HG02588 (cell line): ENCODE data around the gene PIK3R5.
"Not testable (repeated sequence)": the region's sequence is repeated elsewhere in the genome, so short reads cannot be mapped to it uniquely, and the experiment has no call there.

ENCODE experiments used
- ATAC-seq: cut with Tn5 transposase; IDR thresholded peaks from one replicate; pipeline ENCODE4 v1.9.1; 2021; ENCODE audit warnings: mild to moderate bottlenecking, moderate library complexity; ENCODE audit not compliant: unreplicated experiment

The PIK3R5 gene

DNA sequence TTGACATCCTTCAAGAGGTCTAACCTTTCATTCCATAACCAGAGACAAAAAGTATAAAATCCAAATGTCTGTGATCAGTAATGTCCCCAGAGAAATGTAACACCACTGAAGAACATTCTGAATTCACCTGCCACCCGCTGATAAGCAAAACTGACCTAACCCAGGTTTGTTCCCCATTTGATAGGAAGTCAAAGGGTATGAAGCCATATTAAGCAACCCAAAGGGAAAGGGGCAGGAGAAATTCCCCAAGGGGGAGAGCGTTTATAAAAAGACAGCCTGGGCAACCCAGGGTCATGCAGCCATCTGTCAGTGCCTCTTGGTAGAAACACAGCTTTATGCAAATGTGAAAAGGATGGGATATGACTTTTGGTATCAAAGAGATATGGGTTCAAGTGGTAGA lies 67.4 kb downstream of the PIK3R5 start:
- ATAC-seq = no peak

- ATAC-seq = no peak
Observed at GRCh38 chr17:8896641-8897635, 68.6 kb downstream of the PIK3R5 start.

DNA sequence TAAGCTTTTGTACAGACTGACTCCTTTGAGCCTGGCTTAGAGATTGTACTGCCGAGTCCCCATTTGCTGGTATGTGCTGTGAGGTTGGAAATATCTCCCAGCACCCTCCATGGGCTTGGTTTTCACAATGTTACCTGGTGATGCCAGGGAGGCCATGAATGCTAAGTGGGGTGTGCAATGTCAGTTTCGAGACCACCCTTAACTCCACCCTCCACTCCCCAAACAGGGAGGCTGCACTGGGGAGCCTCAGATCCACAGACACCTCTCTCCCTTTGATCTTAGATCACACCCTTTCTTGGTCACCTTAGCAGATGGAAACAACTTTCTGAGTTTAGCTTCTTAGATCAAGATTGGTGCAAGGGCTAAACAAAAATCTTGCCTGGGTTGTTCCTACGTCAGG lies 69.4 kb downstream of the PIK3R5 start:
- no peak for ATAC-seq

DNA sequence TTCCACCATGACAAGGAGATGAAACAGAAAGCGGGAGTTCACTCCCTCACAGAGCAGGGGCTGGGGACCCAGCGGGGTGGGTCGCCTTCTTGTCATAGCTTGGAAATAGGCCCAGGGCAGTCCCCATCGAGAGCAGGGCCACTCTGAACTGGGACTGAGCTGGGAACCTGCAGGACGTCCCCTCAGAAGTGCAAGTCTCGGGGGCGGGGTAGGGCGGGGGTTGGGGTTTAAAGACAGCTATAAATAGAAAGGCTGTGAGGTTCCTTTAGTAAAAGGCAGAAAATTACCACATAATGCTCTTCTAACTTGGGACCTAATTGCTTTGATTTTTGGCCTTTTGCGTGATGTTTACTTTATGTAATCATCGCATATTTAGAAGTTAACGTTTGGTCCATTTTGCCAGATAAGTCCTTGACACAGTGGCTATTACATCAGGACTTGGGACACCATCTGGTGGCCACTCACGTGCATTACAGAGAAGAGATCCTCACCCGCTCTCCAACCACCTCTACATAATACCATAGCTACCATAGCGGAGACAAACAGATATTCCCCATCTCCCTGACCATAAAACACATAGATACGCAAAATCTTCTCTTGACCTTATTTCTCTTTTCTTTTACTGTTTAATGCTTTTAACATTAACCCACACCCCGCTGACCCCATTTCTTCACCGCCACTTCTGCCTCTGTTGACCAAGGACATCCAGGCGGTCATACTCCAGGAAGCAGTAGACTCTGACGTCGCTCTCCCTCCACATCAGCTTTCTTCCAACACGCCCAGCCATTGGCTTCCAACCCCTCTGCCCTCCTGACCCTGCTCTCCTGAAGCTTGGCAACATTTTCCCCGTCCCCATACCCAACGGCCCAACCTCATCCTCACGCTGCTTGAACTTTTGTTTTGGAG lies 70.6 kb downstream of the PIK3R5 start:
- ATAC-seq = no peak

- no peak for ATAC-seq
Observed at GRCh38 chr17:8894202-8894671, 71.3 kb downstream of the PIK3R5 start.

DNA sequence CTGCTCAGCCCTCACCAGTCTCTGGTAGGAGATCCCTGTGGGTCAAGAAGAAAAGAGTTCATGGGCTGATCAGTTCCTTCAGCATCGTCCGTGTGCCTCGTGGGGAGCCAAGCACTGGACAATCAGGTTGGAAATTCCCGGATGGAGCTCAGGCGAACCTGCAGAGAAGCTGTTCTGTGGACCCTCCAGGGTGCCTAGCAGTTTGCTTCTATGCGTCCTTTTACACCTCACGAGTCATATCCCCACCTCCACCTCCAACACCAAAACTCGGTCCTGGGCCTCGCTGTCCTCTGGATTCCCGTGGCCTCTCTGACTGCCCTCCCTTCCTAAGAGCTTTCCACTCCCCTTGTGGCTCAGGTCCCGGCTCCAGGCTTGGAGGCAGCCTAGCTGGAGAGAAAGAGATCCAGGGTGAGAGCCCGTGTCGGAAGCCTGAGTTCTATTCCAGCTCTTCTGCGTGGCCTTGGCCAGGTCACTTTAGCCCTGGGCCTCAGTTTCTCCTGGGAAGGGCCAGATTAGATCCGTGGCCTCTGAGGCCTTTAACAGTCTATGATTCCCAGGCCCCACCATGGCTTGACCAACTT lies 71.8 kb downstream of the PIK3R5 start:
- ATAC-seq = no peak

- ATAC-seq = no peak
Observed at GRCh38 chr17:8893059-8893458, 72.4 kb downstream of the PIK3R5 start.

DNA sequence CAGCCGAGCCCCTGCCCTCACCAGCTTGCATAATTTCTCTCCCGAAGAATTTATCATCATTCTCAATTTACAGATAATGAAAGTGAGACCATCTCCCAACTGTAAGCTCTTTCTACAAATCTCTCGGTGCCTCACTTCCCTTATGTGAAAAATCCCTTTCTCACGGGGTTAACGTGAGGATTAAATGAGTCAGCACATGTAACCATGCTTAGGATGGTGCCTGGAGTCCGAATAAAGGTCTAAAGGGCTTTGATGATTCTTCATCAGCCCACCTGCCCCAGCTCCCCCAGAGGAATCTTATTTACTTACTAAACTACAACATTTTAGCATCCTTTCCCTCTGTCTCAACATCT lies 73.2 kb downstream of the PIK3R5 start:
- ATAC-seq = no peak

- ATAC-seq = no peak
Observed at GRCh38 chr17:8890671-8891070, 74.8 kb downstream of the PIK3R5 start.

DNA sequence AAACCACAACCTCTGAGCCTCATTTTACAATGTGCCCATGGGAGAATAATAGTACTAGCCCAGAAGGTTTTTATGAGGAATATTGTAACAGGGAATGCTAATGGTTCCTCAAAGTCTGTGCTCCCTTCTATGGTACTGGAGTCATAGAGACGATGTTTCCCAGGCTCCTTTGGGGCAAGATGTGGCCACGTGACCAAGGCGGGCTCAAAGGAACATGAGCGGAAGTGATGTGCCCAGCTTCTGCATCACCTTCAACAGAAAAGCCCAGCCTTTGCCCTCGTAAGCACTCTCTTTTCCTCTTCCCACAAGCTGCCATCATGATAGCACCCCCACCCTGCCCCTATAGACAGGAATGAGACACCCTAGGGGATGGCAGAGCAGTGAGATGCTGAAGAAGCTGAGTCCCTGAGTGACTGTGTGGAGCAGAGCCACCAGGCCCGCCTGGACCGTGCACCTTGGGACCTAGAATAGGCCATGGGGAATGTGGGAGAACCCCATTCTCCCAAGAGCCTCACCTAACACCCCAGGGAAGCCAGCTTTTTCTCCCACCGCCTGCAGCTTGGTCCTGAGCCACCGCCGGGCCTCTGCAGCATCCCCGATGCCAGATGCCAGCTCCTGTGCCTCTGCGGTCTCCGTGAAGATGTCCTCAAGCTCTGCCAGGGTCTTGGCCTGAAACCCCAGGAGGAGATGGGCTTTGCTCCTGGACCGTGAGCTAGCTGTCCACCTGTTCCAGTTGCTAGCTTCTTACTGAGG lies 75.9 kb downstream of the PIK3R5 start:
- ATAC-seq = no peak

GRCh38 chr17:8888704-8889302 lies 76.7 kb downstream of the PIK3R5 start:
- ATAC-seq = no peak

- ATAC-seq = no peak
Observed at GRCh38 chr17:8887834-8888703, 77.4 kb downstream of the PIK3R5 start.

DNA sequence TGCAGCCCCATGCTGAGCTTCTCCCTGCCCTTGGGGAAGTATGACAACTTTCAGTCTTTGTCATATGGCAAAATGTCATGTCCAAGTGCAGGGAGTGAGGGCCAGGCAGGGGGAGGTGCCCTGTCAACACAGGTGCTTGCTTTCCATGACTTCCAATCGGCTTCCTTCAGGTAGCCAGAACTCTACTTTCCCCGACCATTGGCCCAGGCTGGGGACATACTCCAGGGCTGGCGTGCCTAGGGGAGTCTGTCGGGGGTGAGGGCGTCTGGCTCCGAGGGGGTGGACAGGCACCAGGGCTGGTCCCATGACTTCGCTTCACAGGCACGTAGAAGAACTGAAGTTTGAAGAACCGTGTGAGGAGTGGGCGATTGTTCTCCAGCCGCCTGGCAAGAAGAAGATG lies 78.2 kb downstream of the PIK3R5 start:
- ATAC-seq = no peak

DNA sequence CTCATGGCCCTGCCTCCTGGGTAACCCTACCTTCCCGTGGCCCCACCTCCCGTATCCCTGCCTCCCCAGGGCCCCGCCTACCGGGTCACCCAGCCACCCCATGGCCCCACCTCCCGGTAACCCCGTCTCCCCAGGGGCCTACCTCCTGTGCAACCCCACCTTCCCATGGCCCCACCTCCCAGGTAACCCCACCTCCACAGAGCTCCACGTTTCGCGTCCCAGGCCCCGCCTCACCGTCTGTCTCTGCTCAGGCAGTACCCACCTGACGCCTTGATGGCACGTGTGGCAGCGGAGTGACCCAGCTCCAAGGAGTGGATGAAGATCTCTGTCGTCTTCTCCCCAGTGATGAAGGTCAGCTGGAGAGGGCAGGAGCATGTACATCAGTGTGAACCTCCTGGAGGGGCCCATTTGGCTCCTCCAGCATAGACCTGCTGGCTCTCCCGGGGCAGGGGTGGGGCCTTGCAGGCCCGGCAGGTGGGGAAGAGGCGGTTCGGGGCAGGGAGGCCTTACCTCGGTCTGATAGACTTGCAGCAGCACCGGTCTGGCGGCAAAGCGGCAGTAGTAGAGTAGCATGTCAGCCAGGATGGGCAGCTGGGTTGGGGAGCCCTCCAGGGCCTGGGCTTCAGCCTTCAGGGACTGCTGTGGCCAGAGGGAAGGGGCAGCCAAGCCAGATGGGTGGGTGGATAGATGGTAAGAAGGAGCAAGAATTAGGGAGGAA lies 79.4 kb downstream of the PIK3R5 start:
- ATAC-seq = no peak

GRCh38 chr17:8885163-8885966 lies 80.1 kb downstream of the PIK3R5 start:
- ATAC-seq = not testable (repeated sequence)

DNA sequence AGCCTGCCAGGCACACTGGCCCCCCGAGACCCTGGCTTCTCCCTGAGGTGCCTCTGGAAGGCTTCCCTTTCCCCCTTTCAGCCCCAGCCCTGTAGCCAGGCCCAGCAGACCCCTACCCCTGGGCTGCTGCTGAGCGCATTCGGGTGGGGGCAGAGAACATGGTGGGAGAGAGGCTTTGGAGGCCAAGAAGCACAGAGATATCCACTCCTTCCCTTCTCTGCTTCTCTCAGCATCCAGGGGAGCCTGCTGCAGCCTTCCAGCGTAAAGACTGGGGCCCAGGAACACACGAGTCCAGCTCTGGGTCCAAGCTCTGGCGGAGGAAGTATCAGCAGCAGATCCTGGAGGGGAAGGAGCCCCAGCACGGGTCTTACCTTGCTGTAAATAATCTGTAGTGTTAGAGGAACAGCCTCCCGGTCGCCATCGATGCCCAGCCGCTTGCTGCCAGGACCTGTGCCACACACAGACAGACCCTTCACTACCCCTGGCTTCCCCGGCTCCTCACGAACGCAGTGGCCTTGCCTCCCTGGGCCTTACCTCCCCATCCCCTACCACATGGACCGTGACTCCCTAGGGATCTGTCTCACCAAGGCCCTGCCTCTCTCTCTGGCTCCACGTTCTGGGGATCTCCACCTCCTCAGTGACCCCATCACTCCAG lies 81.0 kb downstream of the PIK3R5 start:
- no peak for ATAC-seq

DNA sequence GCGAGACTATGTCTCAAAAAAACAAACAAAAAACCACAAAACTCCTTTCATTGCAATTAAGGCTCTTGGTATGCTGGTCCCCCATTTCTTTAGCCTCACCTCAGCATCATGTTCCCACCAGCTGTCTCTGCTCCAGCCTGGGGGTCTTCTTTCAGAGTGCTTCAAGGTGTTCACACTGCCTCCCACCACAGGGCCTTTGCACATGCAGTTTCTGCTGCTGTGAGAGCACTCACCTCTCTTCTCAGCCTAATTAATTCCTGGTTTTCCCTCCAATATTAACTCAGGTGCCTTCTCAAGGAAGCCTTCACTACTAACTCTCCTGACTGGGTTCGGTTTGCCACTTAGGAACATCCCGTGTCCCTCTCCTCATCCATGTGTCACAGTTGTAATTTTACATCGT lies 82.2 kb downstream of the PIK3R5 start:
- no peak for ATAC-seq
